HCT116 (cell line): ENCODE measurements around the gene SHANK2. TPM values are rescaled to one million over a fixed set of nuclear protein-coding genes. Genes with fewer than 3 reads are reported as not detected.

ENCODE experiments used
- ATAC-seq: fragments of 200-7000 bp; cut with Tn5 transposase; 2 replicates; pipeline ENCODE4 v1.9.1; 2020; ENCODE audit warnings: mild to moderate bottlenecking, moderate library complexity
- BruUV-seq: library from RNA; stranded (reverse); fragments of 400-500 nt; replicated peaks from 2 replicates; lab custom pipeline; 2021; lab: Mats Ljungman, UMichigan
- CTCF ChIA-PET: fragments of 300-600 bp; sonication (Branson Sonifier 250); formaldehyde crosslinking; loops from one replicate; lab custom pipeline; 2021; ENCODE audit warnings: antibody characterized with exemption; lab: Charles Lee
- POLR2A ChIA-PET: fragments of 300-600, 350-600 bp; sonication (Branson Sonifier 250); formaldehyde crosslinking; loops from one replicate; lab custom pipeline; 2021; ENCODE audit warnings: antibody characterized with exemption; lab: Charles Lee
- RAD21 ChIA-PET, 2 experiments: fragments of 300-600 bp; sonication (Branson Sonifier 250); formaldehyde crosslinking; loops; one replicate each; lab custom pipeline; 2023; ENCODE audit warnings: low total read pairs in 2 of 2; ENCODE audit not compliant: uncharacterized antibody in 2 of 2, unreplicated experiment in 2 of 2, low non-redundant PET in 1 of 2; lab: Charles Lee
- DNase-seq: peaks from one replicate; pipeline ENCODE4 v3.0.0-alpha.2; 2010; ENCODE audit warnings: low read depth, low spot score
- H2AFZ ChIP-seq: fragments of 200-600 bp; shearing (Covaris generic), sonication (generic); 2 replicates; pipeline ENCODE4 v1.6.1; 2017; ENCODE audit warnings: low read depth, mixed run types, mixed read lengths, antibody characterized with exemption, low read length; ENCODE audit not compliant: poor library complexity, severe bottlenecking
- H3K27ac ChIP-seq: 2 replicates; pipeline ENCODE4 v1.5.1; 2012; ENCODE audit warnings: low read depth, low read length
- H3K27me3 ChIP-seq: fragments of 200-600 bp; sonication (generic); 2 replicates; pipeline ENCODE4 v1.6.1; 2016; ENCODE audit warnings: mixed run types, low read length, mixed read lengths; ENCODE audit not compliant: insufficient read depth
- H3K36me3 ChIP-seq, 2 experiments: fragments of 200-500 bp in 1 of 2; fragments of 200-600 bp in 1 of 2; sonication (Bioruptor generic) in 1 of 2; sonication (generic) in 1 of 2; 2 replicates each; pipeline versions ENCODE4 v1.5.1 to v1.6.1; 2014 to 2016; ENCODE audit warnings: low read length in 2 of 2, inconsistent platforms in 1 of 2, mixed read lengths in 1 of 2, mixed run types in 1 of 2; ENCODE audit not compliant: insufficient read depth in 2 of 2, control insufficient read depth in 1 of 2
- H3K4me1 ChIP-seq, 2 experiments: fragments of 200-600 bp in 1 of 2; sonication (generic) in 1 of 2; 2 replicates each; pipeline versions ENCODE4 v1.5.1 to v1.6.1; 2012 to 2017; ENCODE audit warnings: low read length in 2 of 2, inconsistent platforms in 1 of 2, mild to moderate bottlenecking in 1 of 2, mixed read lengths in 1 of 2, mixed run types in 1 of 2, moderate library complexity in 1 of 2; ENCODE audit not compliant: insufficient read depth in 2 of 2, control insufficient read depth in 1 of 2
- H3K4me2 ChIP-seq: fragments of 200-600 bp; sonication (generic); 2 replicates; pipeline ENCODE4 v1.6.1; 2017; ENCODE audit warnings: mixed run types, low read length, mixed read lengths
- H3K4me3 ChIP-seq, 2 experiments: fragments of 200-600 bp in 1 of 2; sonication (generic) in 1 of 2; replicated peaks in 1 of 2; 2 replicates each; pipeline ENCODE4 v1.5.1; 2011 to 2016; ENCODE audit warnings: low read length in 2 of 2, control low read depth in 1 of 2, low read depth in 1 of 2, mild to moderate bottlenecking in 1 of 2, mixed read lengths in 1 of 2, mixed run types in 1 of 2
- H3K79me2 ChIP-seq: fragments of 200-600 bp; sonication (generic); 2 replicates; pipeline ENCODE4 v1.6.1; 2017; ENCODE audit warnings: mild to moderate bottlenecking, mixed run types, low read length, moderate library complexity, mixed read lengths; ENCODE audit not compliant: insufficient read depth
- H3K9ac ChIP-seq: fragments of 200-600 bp; sonication (generic); 2 replicates; pipeline ENCODE4 v1.6.1; 2016; ENCODE audit warnings: low read length, mixed read lengths
- H3K9me2 ChIP-seq: fragments of 200-600 bp; sonication (generic), shearing (Covaris generic); 2 replicates; pipeline ENCODE4 v1.6.1; 2017; ENCODE audit warnings: mixed run types, mild to moderate bottlenecking, moderate library complexity; ENCODE audit not compliant: insufficient read depth
- H3K9me3 ChIP-seq, 2 experiments: fragments of 200-500 bp in 1 of 2; fragments of 200-600 bp in 1 of 2; sonication (Bioruptor generic) in 1 of 2; sonication (generic) in 1 of 2; 2 replicates each; pipeline ENCODE4 v1.6.1; 2014 to 2017; ENCODE audit warnings: low read length in 2 of 2, mixed read lengths in 2 of 2, inconsistent platforms in 1 of 2, low read depth in 1 of 2, mild to moderate bottlenecking in 1 of 2, mixed run types in 1 of 2, moderate library complexity in 1 of 2; ENCODE audit not compliant: control insufficient read depth in 1 of 2, insufficient read depth in 1 of 2
- H4K20me1 ChIP-seq: fragments of 200-600 bp; sonication (generic), shearing (Covaris generic); 2 replicates; pipeline ENCODE4 v1.6.1; 2017; ENCODE audit warnings: mixed run types, mild to moderate bottlenecking, moderate library complexity; ENCODE audit not compliant: insufficient read depth
- SRF ChIP-seq: IDR thresholded peaks from 2 replicates; pipeline ENCODE4 v1.6.1; 2012; ENCODE audit warnings: low read depth
- YY1 ChIP-seq: IDR thresholded peaks from 2 replicates; pipeline ENCODE4 v1.6.1; 2011; ENCODE audit warnings: low read length, low read depth, moderate library complexity, mild to moderate bottlenecking; ENCODE audit not compliant: insufficient replicate concordance; ENCODE audit errors: extremely low read depth
- intact Hi-C: fragments of 100-400 bp; cut with micrococcal nuclease; formaldehyde crosslinking; loops from 2 replicates; pipeline ENCODE4 v1.10.0; 2022
- total RNA-seq: library from RNA; stranded (reverse); gene quantifications from one replicate; pipeline ENCODE4 v1.2.1, GENCODE V29; 2021; ENCODE audit not compliant: unreplicated experiment
- TF ChIP-seq, protein P1 (sequence below): IDR thresholded peaks from 2 replicates; pipeline ENCODE4 v1.6.1; 2012
- TF ChIP-seq, protein P2 (sequence below): IDR thresholded peaks from 2 replicates; pipeline ENCODE4 v1.6.1; 2011; ENCODE audit warnings: mild to moderate bottlenecking, low read length, moderate library complexity; ENCODE audit not compliant: insufficient replicate concordance; ENCODE audit errors: extremely low read depth
- TF ChIP-seq, protein P3 (sequence below), 3 experiments: fragments of 200-600 bp in 1 of 3; sonication (generic) in 1 of 3; IDR thresholded peaks in 2 of 3; conservative IDR thresholded peaks in 1 of 3; 2 replicates each; pipeline ENCODE4 v1.5.1; 2012 to 2017; ENCODE audit warnings: low read depth in 2 of 3, low read length in 2 of 3, antibody characterized with exemption in 1 of 3, borderline replicate concordance in 1 of 3, control low read depth in 1 of 3, mild to moderate bottlenecking in 1 of 3, mixed read lengths in 1 of 3, mixed run types in 1 of 3, moderate library complexity in 1 of 3; ENCODE audit not compliant: insufficient read depth in 1 of 3

Gene SHANK2
- total RNA-seq, 1 experiment from 2014 or later = 16.9 TPM

DNA sequence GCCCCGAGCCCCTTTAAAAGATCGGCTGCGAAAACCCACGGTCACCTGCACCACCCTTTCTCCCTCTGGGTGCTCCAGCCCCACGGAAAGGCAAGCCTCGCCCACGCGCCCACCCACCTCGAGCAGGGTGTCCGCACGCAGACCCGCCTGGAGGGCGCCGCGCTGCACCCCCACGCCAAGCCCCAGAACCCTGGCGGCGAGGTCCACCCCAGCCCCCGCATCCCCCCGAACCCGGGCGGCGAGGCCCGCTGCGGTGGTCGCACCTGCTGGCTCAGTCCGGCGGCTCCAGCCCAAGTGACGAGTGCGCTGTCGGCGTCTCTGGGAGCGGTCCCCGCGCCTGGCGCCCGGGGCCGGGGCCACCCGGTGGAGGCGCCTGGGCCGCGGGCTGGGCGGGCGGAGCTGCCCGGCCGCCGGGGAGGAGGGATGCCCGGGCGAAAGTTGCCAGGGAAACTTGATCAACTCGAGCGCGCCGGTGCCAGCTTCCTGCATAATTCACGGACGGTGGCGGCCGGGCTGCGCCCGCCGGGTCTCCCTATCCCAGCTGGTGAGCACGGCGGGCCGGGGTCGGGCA is 1.1 kb downstream of the SHANK2 start:
- Histone ChIP-seq H3K4me2 (peak overlapping the region; percentile 99), H3K27me3 (no peaks in the 10 kb centered on the region)
- no TSS peak for BruUV-seq
- TF ChIP-seq, protein P1, sequence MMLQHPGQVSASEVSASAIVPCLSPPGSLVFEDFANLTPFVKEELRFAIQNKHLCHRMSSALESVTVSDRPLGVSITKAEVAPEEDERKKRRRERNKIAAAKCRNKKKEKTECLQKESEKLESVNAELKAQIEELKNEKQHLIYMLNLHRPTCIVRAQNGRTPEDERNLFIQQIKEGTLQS = no peak
- TF ChIP-seq, all 23 proteins: peak for 0
- Histone ChIP-seq H3K4me1 (peaks cover 5 to 13% of the 10 kb centered on the region in 2 experiments), H3K9me3 (no peaks in the 10 kb centered on the region), H2AFZ (no peak overlapping the region), H3K79me2 (peaks cover 4% of the 10 kb centered on the region; the same call in 1 of the 2 replicates), H3K36me3 (no peaks in the 10 kb centered on the region), H3K27ac (peak overlapping the region; percentile 85; the same call in 1 of the 2 replicates), H3K9me2 (no peaks in the 10 kb centered on the region), H4K20me1 (no peaks in the 10 kb centered on the region), H3K4me3 (peak overlapping the region; percentile 68 to 81), H3K9ac (peak overlapping the region; percentile 70)
- ChIA-PET RAD21 (no interaction called here), POLR2A (no interaction called here), CTCF (interaction anchor here (3.0 kb wide), 1 partner anchor 130 kb away, joined by 15 read pairs; no protein-coding TSS in a partner anchor)
- DNase-seq = no peak
- peak; percentile 12 for ATAC-seq
- intact Hi-C loops = no loop called here

DNA sequence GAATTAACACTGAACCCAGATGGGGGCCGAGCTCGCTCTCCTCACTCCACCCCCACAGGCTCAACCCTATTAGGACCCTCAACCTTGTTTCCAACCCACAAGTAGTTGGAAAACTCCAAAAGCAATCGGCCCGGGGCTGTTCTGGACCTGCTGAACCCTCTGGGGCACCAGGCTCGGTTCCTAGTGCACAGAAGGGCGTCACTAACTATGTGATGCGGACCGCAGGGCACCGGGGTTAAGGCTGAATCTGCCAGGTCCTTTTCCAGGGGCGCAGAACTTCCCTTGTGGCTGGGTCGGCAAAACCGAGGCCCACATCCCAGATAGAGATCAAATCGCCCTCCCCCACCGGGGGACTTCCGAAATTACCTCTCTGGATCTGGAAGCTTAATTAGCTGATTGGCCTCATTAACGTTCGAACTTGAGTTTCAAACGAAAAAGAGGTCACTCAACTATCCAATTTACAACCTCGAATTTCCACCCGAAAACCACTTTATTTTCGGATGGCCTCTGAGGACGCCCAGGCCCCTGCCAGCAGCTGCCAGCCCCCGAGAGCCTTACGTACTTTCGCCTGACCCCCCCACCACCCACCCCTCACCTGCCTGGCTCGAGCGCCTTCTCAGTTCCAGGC is 1.7 kb downstream of the SHANK2 start:
- Histone ChIP-seq H3K9me2 (no peaks in the 10 kb centered on the region), H3K27me3 (no peaks in the 10 kb centered on the region), H3K9ac (no peak overlapping the region), H3K9me3 (no peaks in the 10 kb centered on the region), H3K36me3 (no peaks in the 10 kb centered on the region), H3K79me2 (peaks cover 4% of the 10 kb centered on the region; the same call in 1 of the 2 replicates), H3K27ac (no peak overlapping the region), H3K4me2 (peak overlapping the region; percentile 99), H3K4me1 (peaks cover 5 to 13% of the 10 kb centered on the region in 2 experiments), H2AFZ (no peak overlapping the region), H3K4me3 (peak overlapping the region; percentile 68 to 81; a peak in 2 of 4 replicates), H4K20me1 (no peaks in the 10 kb centered on the region)
- TF ChIP-seq SRF (no peak), YY1 (no peak)
- TF ChIP-seq, protein P2, sequence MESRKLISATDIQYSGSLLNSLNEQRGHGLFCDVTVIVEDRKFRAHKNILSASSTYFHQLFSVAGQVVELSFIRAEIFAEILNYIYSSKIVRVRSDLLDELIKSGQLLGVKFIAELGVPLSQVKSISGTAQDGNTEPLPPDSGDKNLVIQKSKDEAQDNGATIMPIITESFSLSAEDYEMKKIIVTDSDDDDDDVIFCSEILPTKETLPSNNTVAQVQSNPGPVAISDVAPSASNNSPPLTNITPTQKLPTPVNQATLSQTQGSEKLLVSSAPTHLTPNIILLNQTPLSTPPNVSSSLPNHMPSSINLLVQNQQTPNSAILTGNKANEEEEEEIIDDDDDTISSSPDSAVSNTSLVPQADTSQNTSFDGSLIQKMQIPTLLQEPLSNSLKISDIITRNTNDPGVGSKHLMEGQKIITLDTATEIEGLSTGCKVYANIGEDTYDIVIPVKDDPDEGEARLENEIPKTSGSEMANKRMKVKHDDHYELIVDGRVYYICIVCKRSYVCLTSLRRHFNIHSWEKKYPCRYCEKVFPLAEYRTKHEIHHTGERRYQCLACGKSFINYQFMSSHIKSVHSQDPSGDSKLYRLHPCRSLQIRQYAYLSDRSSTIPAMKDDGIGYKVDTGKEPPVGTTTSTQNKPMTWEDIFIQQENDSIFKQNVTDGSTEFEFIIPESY = no peak
- TF ChIP-seq, protein P3, sequence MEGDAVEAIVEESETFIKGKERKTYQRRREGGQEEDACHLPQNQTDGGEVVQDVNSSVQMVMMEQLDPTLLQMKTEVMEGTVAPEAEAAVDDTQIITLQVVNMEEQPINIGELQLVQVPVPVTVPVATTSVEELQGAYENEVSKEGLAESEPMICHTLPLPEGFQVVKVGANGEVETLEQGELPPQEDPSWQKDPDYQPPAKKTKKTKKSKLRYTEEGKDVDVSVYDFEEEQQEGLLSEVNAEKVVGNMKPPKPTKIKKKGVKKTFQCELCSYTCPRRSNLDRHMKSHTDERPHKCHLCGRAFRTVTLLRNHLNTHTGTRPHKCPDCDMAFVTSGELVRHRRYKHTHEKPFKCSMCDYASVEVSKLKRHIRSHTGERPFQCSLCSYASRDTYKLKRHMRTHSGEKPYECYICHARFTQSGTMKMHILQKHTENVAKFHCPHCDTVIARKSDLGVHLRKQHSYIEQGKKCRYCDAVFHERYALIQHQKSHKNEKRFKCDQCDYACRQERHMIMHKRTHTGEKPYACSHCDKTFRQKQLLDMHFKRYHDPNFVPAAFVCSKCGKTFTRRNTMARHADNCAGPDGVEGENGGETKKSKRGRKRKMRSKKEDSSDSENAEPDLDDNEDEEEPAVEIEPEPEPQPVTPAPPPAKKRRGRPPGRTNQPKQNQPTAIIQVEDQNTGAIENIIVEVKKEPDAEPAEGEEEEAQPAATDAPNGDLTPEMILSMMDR (IDR thresholded peaks at IDR 0.05 in 2 of 3, conservative IDR thresholded peaks at IDR 0.05 in 1 of 3; ENCODE audit: borderline replicate concordance in 1 of 3, insufficient read depth in 1 of 3, low read depth in 2 of 3, low read length in 2 of 3) = no peak
- intact Hi-C loops = no loop called here
- no TSS peak for BruUV-seq
- ChIA-PET POLR2A (no interaction called here), CTCF (interaction anchor here (3.0 kb wide), 1 partner anchor 130 kb away, joined by 15 read pairs; no protein-coding TSS in a partner anchor), RAD21 (no interaction called here)
- no peak for ATAC-seq
- no peak for DNase-seq
